ENCODE measurements around the gene SELE. TPM values are rescaled to one million over a fixed set of nuclear protein-coding genes. Genes with fewer than 3 reads are reported as not detected.
"Not testable (repeated sequence)": the region's sequence is repeated elsewhere in the genome, so short reads cannot be mapped to it uniquely, and the experiment has no call there.

SELE gene
- total RNA-seq, 2 experiments from 2014 or later = not detected

DNA sequence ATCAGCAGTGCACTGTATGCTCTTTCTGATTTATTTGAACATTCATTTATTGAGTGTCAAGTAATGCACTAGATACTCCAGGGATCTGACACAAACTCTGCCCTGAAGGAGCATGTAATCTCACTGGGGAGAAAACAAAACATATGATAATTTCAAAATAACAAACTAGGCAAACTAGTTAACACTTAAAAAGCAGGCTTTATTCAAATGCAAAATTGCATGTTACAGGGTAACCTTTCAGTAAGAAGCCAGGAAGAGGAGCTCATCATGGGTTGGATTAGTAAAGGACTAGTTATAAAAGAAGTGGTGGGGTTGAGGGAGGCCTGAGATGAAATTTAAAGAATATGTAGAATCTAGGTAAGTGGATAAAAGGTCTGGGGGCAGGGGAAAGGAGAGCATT is 43.4 kb downstream of the SELE start:
- ChIA-PET POLR2A (no interaction called here), CTCF (interaction anchor here (1.6 to 2.8 kb wide), 3 partner anchors 22 to 104 kb away, joined by 4 to 6 read pairs (median 4); partner anchors contain the start of gene F5)

DNA sequence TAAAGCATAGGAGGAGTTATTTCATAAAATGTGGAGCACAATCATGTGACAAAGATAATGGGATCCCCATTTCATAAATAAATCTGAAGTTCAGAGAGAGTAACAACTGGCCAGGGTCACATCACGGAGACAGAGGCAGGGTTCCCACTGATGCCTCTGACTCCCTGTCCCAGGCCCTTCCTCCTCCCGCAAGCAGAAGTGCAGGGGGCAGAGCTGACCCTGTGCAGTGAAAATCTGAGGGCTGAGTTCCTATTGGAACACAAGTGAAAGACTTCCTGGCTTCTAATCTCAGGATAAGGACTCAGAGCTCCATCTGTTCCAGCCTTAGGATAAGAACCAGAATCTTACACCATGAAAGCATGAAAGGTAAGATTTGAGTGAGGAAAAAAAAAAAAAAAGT is 44.5 kb downstream of the SELE start:
- ChIA-PET CTCF (interaction anchor here (0.8 to 2.1 kb wide), 2 partner anchors 9 to 23 kb away, joined by 3 to 4 read pairs; no protein-coding TSS in a partner anchor), POLR2A (no interaction called here)

DNA sequence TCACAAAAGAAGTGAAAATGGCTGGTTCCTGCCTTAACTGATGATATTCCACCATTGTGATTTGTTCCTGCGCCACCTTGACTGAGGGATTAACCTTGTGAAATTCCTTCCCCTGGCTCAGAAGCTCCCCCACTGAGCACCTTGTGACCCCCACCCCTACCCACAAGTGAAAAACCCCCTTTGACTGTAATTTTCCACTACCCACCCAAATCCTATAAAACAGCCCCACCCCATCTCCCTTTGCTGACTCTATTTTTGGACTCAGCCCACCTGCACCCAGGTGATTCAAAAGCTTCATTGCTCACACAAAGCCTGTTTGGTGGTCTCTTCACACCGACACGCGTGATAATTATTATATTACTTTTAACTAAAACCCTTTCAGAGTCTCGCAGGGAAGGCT is 45.5 kb downstream of the SELE start:
- CTCF ChIA-PET, POLR2A ChIA-PET: not testable (repeated sequence)

DNA sequence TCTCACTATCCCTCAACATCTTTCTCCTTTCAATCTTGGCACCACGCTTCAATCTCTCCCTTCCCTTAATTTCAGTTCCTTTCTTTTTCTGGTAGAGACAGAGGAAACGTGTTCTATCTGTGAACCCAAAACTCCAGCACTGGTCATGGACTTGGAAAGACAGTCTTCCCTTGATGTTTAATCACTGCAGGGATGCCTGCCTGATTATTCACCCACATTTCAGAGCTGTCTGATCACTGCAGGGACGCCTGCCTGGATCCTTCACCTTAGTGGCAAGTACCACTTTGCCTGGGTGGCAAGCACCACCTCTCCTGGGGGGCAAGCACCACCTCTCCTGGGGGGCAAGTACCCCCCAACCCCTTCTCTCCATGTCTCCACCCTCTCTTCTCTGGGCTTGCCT is 50.2 kb downstream of the SELE start:
- CTCF ChIA-PET = no interaction called here
- POLR2A ChIA-PET = no interaction called here

DNA sequence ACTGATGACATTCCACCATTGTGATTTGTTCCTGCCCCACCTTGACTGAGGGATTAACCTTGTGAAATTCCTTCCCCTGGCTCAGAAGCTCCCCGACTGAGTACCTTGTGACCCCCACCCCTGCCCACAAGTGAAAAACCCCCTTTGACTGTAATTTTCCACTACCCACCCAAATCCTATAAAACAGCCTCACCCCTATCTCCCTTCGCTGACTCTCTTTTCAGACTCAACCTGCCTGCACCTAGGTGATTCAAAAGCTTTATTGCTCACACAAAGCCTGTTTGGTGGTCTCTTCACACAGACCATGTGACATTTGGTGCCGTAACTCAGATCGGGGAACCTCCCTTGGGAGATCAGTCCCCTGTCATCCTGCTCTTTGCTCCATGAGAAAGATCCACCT is 50.7 kb downstream of the SELE start:
- ChIA-PET POLR2A (interaction anchor here (1.2 kb wide), 1 partner anchor 10 kb away, joined by 8 read pairs; no protein-coding TSS in a partner anchor), CTCF (interaction anchor here (2.3 kb wide), 1 partner anchor 9 kb away, joined by 11 read pairs; no protein-coding TSS in a partner anchor)

DNA sequence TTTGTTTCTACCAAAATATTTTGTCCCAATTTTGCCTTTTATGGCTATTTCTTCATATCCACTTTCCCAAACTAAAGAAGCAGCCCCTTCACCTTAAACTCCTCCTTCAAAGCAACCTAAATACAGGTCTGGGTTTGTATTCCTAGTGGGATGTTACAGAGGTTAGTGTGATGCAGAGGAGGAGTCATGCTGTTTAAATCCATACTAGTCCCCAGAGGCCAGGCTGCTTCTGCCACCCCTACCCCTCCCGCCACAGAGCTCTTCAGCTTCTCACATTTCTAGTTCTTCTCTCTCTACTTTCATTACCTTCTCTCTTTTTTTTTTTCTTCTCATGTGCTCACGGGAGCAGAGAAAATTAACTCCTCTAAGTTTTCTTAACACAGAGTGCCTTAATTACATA is 51.8 kb downstream of the SELE start:
- CTCF ChIA-PET = interaction anchor here (2.3 kb wide), 1 partner anchor 10 kb away, joined by 11 read pairs; no protein-coding TSS in a partner anchor
- POLR2A ChIA-PET = interaction anchor here (1.2 kb wide), 1 partner anchor 11 kb away, joined by 8 read pairs; no protein-coding TSS in a partner anchor

DNA sequence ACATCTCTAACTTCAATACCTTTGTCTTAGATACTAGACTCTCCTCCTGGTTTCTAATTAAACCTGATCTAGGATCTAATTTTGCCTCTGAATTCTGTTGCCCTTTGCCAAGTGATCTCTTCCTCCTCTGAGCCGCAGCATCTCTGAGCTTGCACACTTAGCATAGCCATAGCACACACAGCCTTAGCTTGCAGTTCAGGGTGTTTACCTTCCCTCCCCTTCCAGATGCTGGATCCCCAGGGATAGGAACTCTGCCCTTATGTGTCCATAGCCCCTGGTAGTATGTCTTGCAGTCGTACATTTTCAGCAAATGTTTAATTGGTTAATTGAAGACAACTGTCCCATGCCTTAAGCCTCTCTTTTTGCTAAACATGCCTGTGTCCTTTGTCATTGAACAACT is 52.7 kb downstream of the SELE start:
- POLR2A ChIA-PET = no interaction called here
- CTCF ChIA-PET = interaction anchor here (0.7 to 2.3 kb wide), 4 partner anchors 9 to 79 kb away, joined by 3 to 11 read pairs (median 3); no protein-coding TSS in a partner anchor

DNA sequence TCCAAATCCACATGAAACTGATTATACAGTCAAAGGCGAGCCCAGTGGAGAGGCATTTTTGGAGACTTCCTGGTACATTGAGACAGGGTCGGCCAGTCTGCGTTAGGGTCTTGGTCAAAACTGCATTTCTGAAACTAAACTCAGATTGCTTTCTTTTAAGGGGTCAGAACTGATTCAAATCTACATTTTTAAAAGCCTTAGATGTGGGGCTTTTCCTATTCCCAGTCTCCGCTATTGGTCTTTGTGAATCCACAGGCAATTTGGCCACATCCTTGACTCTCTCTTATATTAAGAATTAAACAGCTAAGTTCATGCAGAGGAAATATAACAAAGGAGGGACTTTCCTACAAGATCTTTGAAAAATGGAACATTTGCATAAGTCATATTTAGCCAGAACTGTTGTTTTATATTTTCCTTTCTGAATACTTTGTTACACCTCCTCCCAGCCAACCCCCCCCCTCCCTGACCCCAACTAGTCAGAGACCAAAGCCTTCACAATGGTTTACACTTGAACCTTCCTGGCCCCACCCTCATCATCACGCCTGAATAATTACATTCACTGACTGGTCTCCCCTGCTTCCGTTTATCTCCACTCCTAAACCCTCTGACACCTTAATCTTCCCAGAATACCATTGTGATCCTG is 53.4 kb downstream of the SELE start:
- ChIA-PET POLR2A (no interaction called here), CTCF (interaction anchor here (0.7 to 1.2 kb wide), 4 partner anchors 9 to 79 kb away, joined by 3 read pairs; no protein-coding TSS in a partner anchor)

DNA sequence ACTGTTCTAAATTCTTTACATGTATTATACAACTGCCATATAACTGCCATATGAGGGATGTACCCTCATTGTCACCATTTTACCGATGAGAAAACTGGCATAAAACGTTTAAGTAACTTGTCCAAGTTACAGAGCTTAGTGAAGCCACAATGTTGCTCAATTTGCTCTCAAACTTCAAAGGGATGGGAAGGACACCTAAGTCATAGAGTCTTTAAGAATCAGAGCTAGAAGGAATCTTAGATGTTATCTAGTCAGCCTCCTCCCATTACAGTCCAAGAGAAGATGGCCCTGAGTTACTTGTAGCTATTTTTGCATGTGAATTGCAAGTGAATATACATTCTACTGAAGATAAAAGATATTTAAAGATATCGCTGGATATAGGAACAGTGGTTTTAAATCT is 54.2 kb downstream of the SELE start:
- ChIA-PET CTCF (interaction anchor here (0.8 kb wide), 1 partner anchor 12 kb away, joined by 3 read pairs; no protein-coding TSS in a partner anchor), POLR2A (no interaction called here)

DNA sequence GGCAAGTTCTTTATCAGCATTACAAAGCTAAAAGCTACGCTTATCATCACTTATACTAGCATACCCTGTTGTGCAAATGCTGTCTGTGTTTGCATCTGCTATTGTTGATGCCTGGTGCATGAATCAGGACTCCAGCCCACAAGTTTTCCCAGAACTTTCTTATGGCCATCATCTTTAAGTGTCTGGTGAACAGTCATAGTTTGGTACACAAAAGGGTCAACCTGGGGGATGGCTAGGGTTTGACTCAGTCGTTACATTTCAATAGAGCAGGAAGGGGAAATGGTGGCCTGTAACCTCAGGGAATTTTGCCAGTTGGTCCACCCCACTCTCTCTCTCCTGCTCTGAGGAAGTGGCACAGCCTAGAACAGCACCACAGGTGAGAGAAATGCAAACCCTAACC is 57.9 kb downstream of the SELE start:
- ChIA-PET POLR2A (no interaction called here), CTCF (no interaction called here)

Other genes with a start within 250 kb of the SELE start
- gene SLC19A2, start 248.1 kb downstream of the SELE start, total RNA-seq = 10 to 100 TPM; 11.6 to 11.7 TPM
- 10 to 100 TPM; 88.5 to 90.5 TPM for gene F5, start 147.6 kb downstream of the SELE start, total RNA-seq
- gene SELP, start 104.0 kb downstream of the SELE start, total RNA-seq = under 1 TPM; 0.08 to 0.15 TPM
- gene SELL, start 22.5 kb downstream of the SELE start, total RNA-seq = 10 to 100 TPM; 33.4 to 39.0 TPM
- gene METTL18, start 60.8 kb upstream of the SELE start, total RNA-seq = 10 to 100 TPM; 12.2 to 12.6 TPM
- gene SCYL3, start 159.8 kb upstream of the SELE start, total RNA-seq = 10 to 100 TPM in 1 of 2 experiments, 1 to 10 TPM in 1; 9.4 to 10.2 TPM